ENCODE data around the gene SLC17A5. TPM values are rescaled to one million over a fixed set of nuclear protein-coding genes. Genes with fewer than 3 reads are reported as not detected.

The SLC17A5 gene
- total and polyA plus RNA-seq, 2 donors (not counting 1 experiment from before 2014, with no cell fraction given) = 2.1 to 8.0 TPM

DNA sequence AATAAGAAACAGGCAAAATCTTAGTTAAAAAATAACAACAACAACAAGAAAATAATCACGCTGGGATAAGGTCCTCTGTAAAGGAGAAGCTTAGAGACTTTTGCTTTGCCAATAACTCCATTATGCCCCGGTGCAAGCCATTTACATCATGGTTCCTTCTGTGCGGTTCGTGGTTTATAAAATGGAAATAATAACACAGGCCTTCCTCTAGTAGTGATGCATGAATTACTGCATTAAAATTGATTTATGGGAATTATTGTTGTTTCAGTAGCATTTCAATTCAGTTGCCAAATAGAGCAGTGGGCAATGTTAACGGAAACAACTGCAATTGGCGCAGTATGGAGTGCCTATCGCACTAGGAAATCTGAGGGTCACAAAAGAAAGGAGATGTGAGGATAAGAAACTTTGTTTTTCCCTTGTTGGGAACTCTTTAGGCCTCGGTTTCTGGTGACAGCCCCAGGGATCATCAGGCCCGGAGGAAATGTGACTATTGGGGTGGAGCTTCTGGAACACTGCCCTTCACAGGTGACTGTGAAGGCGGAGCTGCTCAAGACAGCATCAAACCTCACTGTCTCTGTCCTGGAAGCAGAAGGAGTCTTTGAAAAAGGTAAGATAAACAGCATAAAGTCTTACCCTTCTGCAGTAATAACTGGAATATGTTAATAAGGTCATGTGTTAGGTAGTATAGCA, 43.3 kb upstream of the SLC17A5 start:
- Histone ChIP-seq H3K9ac (ENCODE audit: low read length) (no peak overlapping the region), H4K20me1 (ENCODE audit: control insufficient read depth, insufficient read depth, low read length, poor library complexity, severe bottlenecking) (no peaks in the 10 kb centered on the region), H3K27me3 (replicated peaks in 1 of 4; ENCODE audit: control extremely low read depth in 1 of 4, control insufficient read depth in 3 of 4, insufficient read depth in 4 of 4, low read length in 3 of 4) (peaks cover 0 to 15% (median 10%) of the 10 kb centered on the region in 4 experiments), H3K4me1 (ENCODE audit: control insufficient read depth in 2 of 2, insufficient read depth in 2 of 2, low read length in 2 of 2) (peaks cover 13 to 14% of the 10 kb centered on the region in 2 donors), H3K79me2 (ENCODE audit: control insufficient read depth, insufficient read depth, low read length) (no peaks in the 10 kb centered on the region), H3K36me3 (replicated peaks in 1 of 2; ENCODE audit: control extremely low read depth in 1 of 2, control insufficient read depth in 1 of 2, extremely low read depth in 1 of 2, insufficient read depth in 2 of 2, low read length in 1 of 2) (no peaks in the 10 kb centered on the region), H3K4me3 (ENCODE audit: control extremely low read depth in 1 of 5, extremely low read depth in 1 of 5, insufficient read depth in 1 of 5, low read depth in 2 of 5, low read length in 4 of 5) (no peak overlapping the region), H3K4me2 (replicated peaks; ENCODE audit: low read depth, low read length, poor library complexity, severe bottlenecking) (no peak overlapping the region), H2AFZ (ENCODE audit: insufficient read depth, low read depth, low read length, poor library complexity, severe bottlenecking) (no peak overlapping the region), H3K27ac (ENCODE audit: low read length in 2 of 2) (no peak overlapping the region), H3K9me3 (ENCODE audit: control extremely low read depth in 1 of 3, control insufficient read depth in 2 of 3, insufficient read depth in 1 of 3, low read length in 2 of 3) (no peaks in the 10 kb centered on the region)
- DNase-seq = no peak
- no peaks in the 10 kb centered on the region for H3K9me3 Mint-ChIP-seq (ENCODE audit: insufficient read depth)
- peaks cover 19% of the 10 kb centered on the region for H3K4me1 Mint-ChIP-seq
- peaks cover 64% of the 10 kb centered on the region for H3K27me3 Mint-ChIP-seq
- TF ChIP-seq, protein P1, sequence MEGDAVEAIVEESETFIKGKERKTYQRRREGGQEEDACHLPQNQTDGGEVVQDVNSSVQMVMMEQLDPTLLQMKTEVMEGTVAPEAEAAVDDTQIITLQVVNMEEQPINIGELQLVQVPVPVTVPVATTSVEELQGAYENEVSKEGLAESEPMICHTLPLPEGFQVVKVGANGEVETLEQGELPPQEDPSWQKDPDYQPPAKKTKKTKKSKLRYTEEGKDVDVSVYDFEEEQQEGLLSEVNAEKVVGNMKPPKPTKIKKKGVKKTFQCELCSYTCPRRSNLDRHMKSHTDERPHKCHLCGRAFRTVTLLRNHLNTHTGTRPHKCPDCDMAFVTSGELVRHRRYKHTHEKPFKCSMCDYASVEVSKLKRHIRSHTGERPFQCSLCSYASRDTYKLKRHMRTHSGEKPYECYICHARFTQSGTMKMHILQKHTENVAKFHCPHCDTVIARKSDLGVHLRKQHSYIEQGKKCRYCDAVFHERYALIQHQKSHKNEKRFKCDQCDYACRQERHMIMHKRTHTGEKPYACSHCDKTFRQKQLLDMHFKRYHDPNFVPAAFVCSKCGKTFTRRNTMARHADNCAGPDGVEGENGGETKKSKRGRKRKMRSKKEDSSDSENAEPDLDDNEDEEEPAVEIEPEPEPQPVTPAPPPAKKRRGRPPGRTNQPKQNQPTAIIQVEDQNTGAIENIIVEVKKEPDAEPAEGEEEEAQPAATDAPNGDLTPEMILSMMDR (IDR thresholded peaks at IDR 0.05) = no peak
- no peak for TF ChIP-seq EZH2 (IDR thresholded peaks at IDR 0.05; ENCODE audit: borderline replicate concordance, insufficient read depth, low read depth, low read length, poor library complexity, severe bottlenecking)
- ChIA-PET CTCF (no interaction called here), POLR2A (interaction anchor here (0.6 kb wide), 1 partner anchor 20 kb away, joined by 3 read pairs; no protein-coding TSS in a partner anchor)
- H3K4me3 Mint-ChIP-seq = peak overlapping the region; percentile 61
- no peak for ATAC-seq (ENCODE audit: low read depth)
- H3K27ac Mint-ChIP-seq = no peak overlapping the region
- 19% methylated on average over 5 of the region's 10 CpGs for WGBS (ENCODE audit: insufficient coverage)
- intact Hi-C loops (cut with micrococcal nuclease) = no loop called here
